ENCODE data around the gene SDK1.
"Not testable (repeated sequence)": the region's sequence is repeated elsewhere in the genome, so short reads cannot be mapped to it uniquely, and the experiment has no call there.

Gene SDK1

GRCh38 chr7:3955026-3955425, 654.0 kb downstream of the SDK1 start:
- DNase-seq (ENCODE audit: low read depth in 2 of 2) = no peak

- no peak for DNase-seq (ENCODE audit: low read depth in 2 of 2)
These were observed 655.0 kb downstream of the SDK1 start for GRCh38 chr7:3955751-3956696.

GRCh38 chr7:3956949-3957348, 655.9 kb downstream of the SDK1 start:
- DNase-seq (ENCODE audit: low read depth in 2 of 2) = no peak

- no peak for DNase-seq (ENCODE audit: low read depth in 2 of 2)
These were observed 656.5 kb downstream of the SDK1 start for GRCh38 chr7:3957472-3958108.

GRCh38 chr7:3958109-3958483, 657.0 kb downstream of the SDK1 start:
- no peak for DNase-seq (ENCODE audit: low read depth in 2 of 2)

GRCh38 chr7:3959364-3959763, 658.3 kb downstream of the SDK1 start:
- no peak for DNase-seq (ENCODE audit: low read depth in 2 of 2)

- no peak for DNase-seq (ENCODE audit: low read depth in 2 of 2)
These were observed 659.2 kb downstream of the SDK1 start for GRCh38 chr7:3960050-3960763.

- no peak for DNase-seq (ENCODE audit: low read depth in 2 of 2)
These were observed 659.9 kb downstream of the SDK1 start for GRCh38 chr7:3960942-3961341.

- DNase-seq (ENCODE audit: low read depth in 2 of 2) = no peak
These were observed 660.9 kb downstream of the SDK1 start for GRCh38 chr7:3961857-3962503.

GRCh38 chr7:3963768-3964167, 662.7 kb downstream of the SDK1 start:
- DNase-seq (ENCODE audit: low read depth in 2 of 2) = not testable (repeated sequence)

- no peak for DNase-seq (ENCODE audit: low read depth in 2 of 2)
These were observed 664.0 kb downstream of the SDK1 start for GRCh38 chr7:3964980-3965606.

- DNase-seq (ENCODE audit: low read depth in 2 of 2) = no peak
These were observed 664.8 kb downstream of the SDK1 start for GRCh38 chr7:3965794-3966395.

- DNase-seq (ENCODE audit: low read depth in 2 of 2) = no peak
These were observed 667.2 kb downstream of the SDK1 start for GRCh38 chr7:3968234-3968633.

GRCh38 chr7:3969286-3969685, 668.2 kb downstream of the SDK1 start:
- DNase-seq (ENCODE audit: low read depth in 2 of 2) = no peak

GRCh38 chr7:3971323-3971722, 670.3 kb downstream of the SDK1 start:
- DNase-seq (ENCODE audit: low read depth in 2 of 2) = no peak

- DNase-seq (ENCODE audit: low read depth in 2 of 2) = no peak
These were observed 672.2 kb downstream of the SDK1 start for GRCh38 chr7:3973264-3973663.

GRCh38 chr7:3974329-3974728, 673.3 kb downstream of the SDK1 start:
- no peak for DNase-seq (ENCODE audit: low read depth in 2 of 2)

- no peak for DNase-seq (ENCODE audit: low read depth in 2 of 2)
These were observed 674.3 kb downstream of the SDK1 start for GRCh38 chr7:3975371-3975770.

- DNase-seq (ENCODE audit: low read depth in 2 of 2) = no peak
These were observed 676.3 kb downstream of the SDK1 start for GRCh38 chr7:3977391-3977790.

GRCh38 chr7:3978839-3979238, 677.8 kb downstream of the SDK1 start:
- no peak for DNase-seq (ENCODE audit: low read depth in 2 of 2)

Measured in stimulated activated CD4-positive, alpha-beta T cell treated with anti-CD3 and anti-CD28 coated beads, Interleukin-12 subunit alpha, Interleukin-12 subunit beta, amount 100 ng/mL, for 24 hours (primary cell).